Coronary artery (tissue), 2 donors: ENCODE data around the gene HMGN4.

Source experiments
- DNase-seq: peaks from one replicate; pipeline ENCODE4 v3.0.0-alpha.2; 2017; ENCODE audit warnings: low spot score
- H3K27ac ChIP-seq, 2 donors: fragments of 200-600 bp; sonication (generic); one replicate each; pipeline ENCODE4 v1.5.1; 2016 to 2019
- H3K4me3 ChIP-seq: fragments of 200-600 bp; sonication (generic); 2 replicates; pipeline ENCODE4 v1.5.1; 2016; ENCODE audit warnings: mild to moderate bottlenecking, moderate library complexity
- CTCF ChIP-seq: fragments of 200-600 bp; sonication (generic); IDR thresholded peaks from one replicate; pipeline ENCODE4 v1.5.1; 2019; ENCODE audit warnings: antibody characterized with exemption

The HMGN4 gene

DNA sequence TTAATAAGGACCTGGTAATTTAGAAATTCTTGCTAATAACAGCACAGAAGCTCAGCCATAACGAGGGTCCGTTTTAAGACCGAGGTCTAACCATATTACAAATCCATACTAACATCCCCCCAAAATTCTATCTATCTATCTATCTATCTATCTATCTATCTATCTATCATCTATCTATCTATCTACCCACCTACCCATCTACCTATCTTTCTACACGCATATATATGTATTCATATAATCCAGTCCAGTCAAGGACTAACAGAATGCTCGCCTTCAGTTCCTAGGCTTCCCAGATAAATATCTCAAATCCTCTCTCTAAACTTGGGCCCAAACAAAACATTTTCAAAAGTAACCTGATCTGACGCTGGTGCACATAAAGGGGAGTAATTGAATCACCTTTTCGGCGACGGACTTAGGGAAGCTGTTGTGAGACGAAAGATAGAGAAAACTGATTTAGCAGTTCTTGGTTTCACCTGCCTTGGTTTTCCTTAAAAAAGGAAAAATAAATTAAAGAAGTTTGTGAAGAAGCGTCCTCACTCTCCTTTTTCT lies 14.5 kb downstream of the HMGN4 start:
- no peak for TF ChIP-seq CTCF
- peak overlapping the region; percentile 75 to 84 for H3K27ac ChIP-seq
- peak overlapping the region; percentile 67 for H3K4me3 ChIP-seq
- DNase-seq = no peak

GRCh38 chr6:26553264-26553634 lies 15.1 kb downstream of the HMGN4 start:
- TF ChIP-seq CTCF = no peak
- peak overlapping the region; percentile 75 to 84 for H3K27ac ChIP-seq
- no peak for DNase-seq

DNA sequence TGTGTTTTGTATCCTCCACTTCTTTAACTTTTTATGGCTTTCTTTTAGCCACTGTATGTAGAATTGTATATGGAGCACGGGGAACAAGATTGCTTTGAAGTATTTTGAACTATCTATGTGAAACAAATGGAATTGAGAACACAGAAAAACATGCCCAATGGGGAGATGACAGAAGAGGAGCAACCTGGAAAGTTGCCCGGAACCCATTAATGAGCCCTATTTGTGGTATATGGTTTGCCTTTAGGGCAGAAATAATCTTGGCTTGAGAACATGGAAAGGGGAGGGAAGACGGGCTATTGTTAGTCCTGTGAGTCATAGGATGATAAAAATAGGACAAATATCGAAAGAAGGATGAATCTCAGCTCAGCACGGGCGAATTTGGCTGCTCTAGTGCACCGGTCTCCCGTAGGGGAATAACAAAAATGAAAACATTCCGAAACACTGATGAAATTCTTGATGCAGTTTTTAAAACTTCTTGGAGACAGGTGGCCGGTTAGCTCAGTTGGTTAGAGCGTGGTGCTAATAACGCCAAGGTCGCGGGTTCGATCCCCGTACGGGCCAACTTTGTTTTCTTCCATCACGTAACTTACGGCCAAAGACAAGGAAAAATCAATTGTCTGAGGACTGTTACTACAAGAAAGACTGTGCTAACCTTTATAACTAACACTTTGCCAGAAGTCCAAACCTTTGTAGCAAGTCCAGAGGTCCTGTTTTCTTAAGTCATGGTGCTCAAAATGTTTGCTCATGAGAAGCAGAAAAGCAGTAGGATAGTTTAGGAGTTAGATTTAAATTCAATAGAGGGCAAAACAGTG lies 15.7 kb downstream of the HMGN4 start:
- no peak for TF ChIP-seq CTCF
- peak; percentile 83 for DNase-seq
- Histone ChIP-seq H3K4me3 (peak overlapping the region; percentile 67), H3K27ac (peak overlapping the region; percentile 75 to 84)

More at GRCh38 chr6:26553264-26553634, 15.1 kb downstream of the HMGN4 start:
- peak overlapping the region; percentile 67 for H3K4me3 ChIP-seq

GRCh38 chr6:26554447-26554696 lies 16.2 kb downstream of the HMGN4 start:
- H3K27ac ChIP-seq = peak overlapping the region; percentile 66 to 84
- TF ChIP-seq CTCF = no peak
- no peak for DNase-seq
- peak overlapping the region; percentile 67 for H3K4me3 ChIP-seq

- Histone ChIP-seq H3K4me3 (peak overlapping the region; percentile 67), H3K27ac (peak overlapping the region; percentile 66 to 84)
- DNase-seq = no peak
- no peak for TF ChIP-seq CTCF
Measured at GRCh38 chr6:26554697-26555504, 16.7 kb downstream of the HMGN4 start.

- no peak for TF ChIP-seq CTCF
- H3K27ac ChIP-seq = no peak overlapping the region
- no peak overlapping the region for H3K4me3 ChIP-seq
- no peak for DNase-seq
Measured at GRCh38 chr6:26555505-26556262, 17.5 kb downstream of the HMGN4 start.
